Measurements from ENCODE around the gene MEG3. TPM values are rescaled to one million over a fixed set of nuclear protein-coding genes. Genes with fewer than 3 reads are reported as not detected.

MEG3 gene
- total RNA-seq, 1 experiment from 2014 or later: not detected

GRCh38 chr14:100819829-100820475 is 6.0 kb upstream of the MEG3 start:
- H3K36me3 Mint-ChIP-seq (ENCODE audit: insufficient read depth, unreplicated experiment): no peaks in the 10 kb centered on the region
- H3K4me3 Mint-ChIP-seq (ENCODE audit: unreplicated experiment): no peak overlapping the region
- ChIA-PET POLR2A (no interaction called here), CTCF (no interaction called here)
- no peak overlapping the region for H3K27ac Mint-ChIP-seq (ENCODE audit: low read depth, unreplicated experiment)
- H3K9me3 Mint-ChIP-seq (ENCODE audit: unreplicated experiment): no peaks in the 10 kb centered on the region
- no peak for DNase-seq (ENCODE audit: unreplicated experiment)
- H3K4me1 Mint-ChIP-seq (ENCODE audit: insufficient read depth, unreplicated experiment): no peaks in the 10 kb centered on the region
- no peaks in the 10 kb centered on the region for H3K27me3 Mint-ChIP-seq (ENCODE audit: insufficient read depth, unreplicated experiment)
- intact Hi-C loops (cut with micrococcal nuclease): no loop called here
- no TSS peak for BruUV-seq (replicated peaks)
- TF ChIP-seq CTCF (IDR thresholded peaks at IDR 0.05; ENCODE audit: unreplicated experiment): no peak

- no peak for TF ChIP-seq CTCF (IDR thresholded peaks at IDR 0.05; ENCODE audit: unreplicated experiment)
- ChIA-PET POLR2A (no interaction called here), CTCF (no interaction called here)
- no peaks in the 10 kb centered on the region for H3K9me3 Mint-ChIP-seq (ENCODE audit: unreplicated experiment)
- H3K36me3 Mint-ChIP-seq (ENCODE audit: insufficient read depth, unreplicated experiment): no peaks in the 10 kb centered on the region
- no peak overlapping the region for H3K4me3 Mint-ChIP-seq (ENCODE audit: unreplicated experiment)
- H3K27ac Mint-ChIP-seq (ENCODE audit: low read depth, unreplicated experiment): no peak overlapping the region
- H3K27me3 Mint-ChIP-seq (ENCODE audit: insufficient read depth, unreplicated experiment): peaks cover 6% of the 10 kb centered on the region
- DNase-seq (ENCODE audit: unreplicated experiment): no peak
- intact Hi-C loops (cut with micrococcal nuclease): no loop called here
- no peaks in the 10 kb centered on the region for H3K4me1 Mint-ChIP-seq (ENCODE audit: insufficient read depth, unreplicated experiment)
- BruUV-seq (replicated peaks): no TSS peak
Observed at GRCh38 chr14:100820957-100821356, 5.0 kb upstream of the MEG3 start.

GRCh38 chr14:100822013-100822412 is 3.9 kb upstream of the MEG3 start:
- DNase-seq (ENCODE audit: unreplicated experiment): no peak
- BruUV-seq (replicated peaks): no TSS peak
- CTCF ChIA-PET: no interaction called here
- Mint-ChIP-seq H3K4me3 (ENCODE audit: unreplicated experiment) (no peak overlapping the region), H3K4me1 (ENCODE audit: insufficient read depth, unreplicated experiment) (no peaks in the 10 kb centered on the region), H3K9me3 (ENCODE audit: unreplicated experiment) (no peaks in the 10 kb centered on the region), H3K36me3 (ENCODE audit: insufficient read depth, unreplicated experiment) (no peaks in the 10 kb centered on the region), H3K27ac (ENCODE audit: low read depth, unreplicated experiment) (no peak overlapping the region), H3K27me3 (ENCODE audit: insufficient read depth, unreplicated experiment) (peaks cover 17% of the 10 kb centered on the region)
- intact Hi-C loops (cut with micrococcal nuclease): no loop called here
- no peak for TF ChIP-seq CTCF (IDR thresholded peaks at IDR 0.05; ENCODE audit: unreplicated experiment)
- POLR2A ChIA-PET: no interaction called here

- Mint-ChIP-seq H3K27ac (ENCODE audit: low read depth, unreplicated experiment) (no peak overlapping the region), H3K4me3 (ENCODE audit: unreplicated experiment) (no peak overlapping the region), H3K36me3 (ENCODE audit: insufficient read depth, unreplicated experiment) (no peaks in the 10 kb centered on the region), H3K27me3 (ENCODE audit: insufficient read depth, unreplicated experiment) (peaks cover 24% of the 10 kb centered on the region), H3K9me3 (ENCODE audit: unreplicated experiment) (peaks cover 6% of the 10 kb centered on the region), H3K4me1 (ENCODE audit: insufficient read depth, unreplicated experiment) (no peaks in the 10 kb centered on the region)
- TF ChIP-seq CTCF (IDR thresholded peaks at IDR 0.05; ENCODE audit: unreplicated experiment): no peak
- intact Hi-C loops (cut with micrococcal nuclease): no loop called here
- POLR2A ChIA-PET: no interaction called here
- DNase-seq (ENCODE audit: unreplicated experiment): no peak
- BruUV-seq (replicated peaks): no TSS peak
- CTCF ChIA-PET: interaction anchor here (0.6 kb wide), 1 partner anchor 28 kb away, joined by 3 read pairs; no protein-coding TSS in a partner anchor
Observed at GRCh38 chr14:100822532-100823296, 3.2 kb upstream of the MEG3 start.
